Ascending aorta (tissue), 2 donors: ENCODE results near the gene CEP85L. TPM values are rescaled to one million over a fixed set of nuclear protein-coding genes. Genes with fewer than 3 reads are reported as not detected.

ENCODE experiments used
- DNase-seq, 2 donors: peaks; one replicate each; pipeline ENCODE4 v3.0.0-alpha.2; 2019; ENCODE audit warnings: low spot score in 2 of 2
- H3K27ac ChIP-seq, 2 donors: fragments of 200-600 bp; sonication (generic); one replicate each; pipeline ENCODE4 v1.5.1; 2016 to 2017; ENCODE audit warnings: mild to moderate bottlenecking in 1 of 2
- H3K27me3 ChIP-seq: fragments of 200-600 bp; sonication (generic); one replicate; pipeline ENCODE4 v1.5.1; 2017
- H3K36me3 ChIP-seq, 2 donors: fragments of 200-600 bp; sonication (generic); one replicate each; pipeline ENCODE4 v1.5.1; 2016
- H3K4me1 ChIP-seq, 2 donors: fragments of 200-600 bp; sonication (generic); one replicate each; pipeline ENCODE4 v1.5.1; 2016 to 2017; ENCODE audit warnings: mild to moderate bottlenecking in 1 of 2
- H3K4me3 ChIP-seq, 2 donors: fragments of 200-600 bp; sonication (generic); one replicate each; pipeline ENCODE4 v1.5.1; 2016 to 2017; ENCODE audit warnings: mild to moderate bottlenecking in 1 of 2
- H3K9me3 ChIP-seq, 2 donors: fragments of 200-600 bp; sonication (generic); one replicate each; pipeline ENCODE4 v1.5.1; 2016
- CTCF ChIP-seq, 3 experiments: fragments of 200-600 bp in 2 of 3; fragments of 450-650 bp in 1 of 3; sonication (generic) in 2 of 3; IDR thresholded peaks; one replicate each; pipeline ENCODE4 v1.5.1; 2016 to 2019; ENCODE audit warnings: antibody characterized with exemption in 3 of 3, mild to moderate bottlenecking in 1 of 3, moderate library complexity in 1 of 3
- intact Hi-C: fragments of 100-400 bp; cut with DNase I; formaldehyde crosslinking; loops from one replicate; pipeline ENCODE4 v1.15.1; 2023
- total RNA-seq: library from RNA; depleted of rRNA; stranded (reverse); fragments of >200 nt; gene quantifications from one replicate; pipeline ENCODE4 v1.1.0, GENCODE V29; 2016

CEP85L gene
- total RNA-seq, 1 donor from 2014 or later: 15.0 TPM

- H3K9me3 ChIP-seq: no peaks in the 10 kb centered on the region
- no peak for TF ChIP-seq CTCF (IDR thresholded peaks at IDR 0.05)
- H3K4me3 ChIP-seq: no peak overlapping the region
Observed at GRCh38 chr6:118603372-118603771, 48.0 kb downstream of the CEP85L start.

GRCh38 chr6:118602300-118602699 lies 49.1 kb downstream of the CEP85L start:
- Histone ChIP-seq H3K36me3 (no peaks in the 10 kb centered on the region), H3K4me1 (peaks cover 0 to 3% of the 10 kb centered on the region in 2 donors), H3K9me3 (no peaks in the 10 kb centered on the region), H3K27me3 (no peaks in the 10 kb centered on the region), H3K4me3 (no peak overlapping the region), H3K27ac (no peak overlapping the region)
- no peak for TF ChIP-seq CTCF (IDR thresholded peaks at IDR 0.05)
- no peak for DNase-seq
- intact Hi-C loops: no loop called here

More at GRCh38 chr6:118603372-118603771, 48.0 kb downstream of the CEP85L start:
- Histone ChIP-seq H3K4me1 (peaks cover 0 to 3% of the 10 kb centered on the region in 2 donors), H3K27ac (no peak overlapping the region), H3K27me3 (no peaks in the 10 kb centered on the region), H3K36me3 (no peaks in the 10 kb centered on the region)
- no peak for DNase-seq
- intact Hi-C loops: no loop called here

- TF ChIP-seq CTCF (IDR thresholded peaks at IDR 0.05): no peak
- intact Hi-C loops: no loop called here
- H3K4me1 ChIP-seq: no peaks in the 10 kb centered on the region
- DNase-seq: no peak
- no peak overlapping the region for H3K4me3 ChIP-seq
- no peaks in the 10 kb centered on the region for H3K9me3 ChIP-seq
- no peaks in the 10 kb centered on the region for H3K36me3 ChIP-seq
- no peaks in the 10 kb centered on the region for H3K27me3 ChIP-seq
- no peak overlapping the region for H3K27ac ChIP-seq
Observed at GRCh38 chr6:118598324-118598723, 53.1 kb downstream of the CEP85L start.

- Histone ChIP-seq H3K27ac (no peak overlapping the region), H3K36me3 (no peaks in the 10 kb centered on the region), H3K9me3 (no peaks in the 10 kb centered on the region), H3K4me3 (no peak overlapping the region), H3K4me1 (no peaks in the 10 kb centered on the region), H3K27me3 (no peaks in the 10 kb centered on the region)
- intact Hi-C loops: no loop called here
- no peak for TF ChIP-seq CTCF (IDR thresholded peaks at IDR 0.05)
- no peak for DNase-seq
Observed at GRCh38 chr6:118597636-118598035, 53.8 kb downstream of the CEP85L start.

GRCh38 chr6:118596774-118597320 lies 54.5 kb downstream of the CEP85L start:
- H3K9me3 ChIP-seq: no peaks in the 10 kb centered on the region
- no peak for TF ChIP-seq CTCF (IDR thresholded peaks at IDR 0.05)
- intact Hi-C loops: no loop called here
- DNase-seq: no peak
- H3K4me3 ChIP-seq: no peak overlapping the region
- H3K4me1 ChIP-seq: no peaks in the 10 kb centered on the region
- no peaks in the 10 kb centered on the region for H3K36me3 ChIP-seq
- no peak overlapping the region for H3K27ac ChIP-seq
- H3K27me3 ChIP-seq: no peaks in the 10 kb centered on the region

GRCh38 chr6:118594877-118595276 lies 56.5 kb downstream of the CEP85L start:
- no peak for TF ChIP-seq CTCF (IDR thresholded peaks at IDR 0.05)
- Histone ChIP-seq H3K36me3 (no peaks in the 10 kb centered on the region), H3K27me3 (no peaks in the 10 kb centered on the region), H3K9me3 (no peaks in the 10 kb centered on the region), H3K27ac (no peak overlapping the region), H3K4me3 (no peak overlapping the region), H3K4me1 (no peaks in the 10 kb centered on the region)
- DNase-seq: no peak
- intact Hi-C loops: no loop called here
